ENCODE results near the gene ZPR1. TPM values are rescaled to one million over a fixed set of nuclear protein-coding genes. Genes with fewer than 3 reads are reported as not detected.
A peak's percentile ranks its signal among the peaks of the same experiment; 100 is the strongest.

The ZPR1 gene
- total and polyA plus RNA-seq, 2 experiments from 2014 or later = 30.8 to 76.8 TPM

DNA sequence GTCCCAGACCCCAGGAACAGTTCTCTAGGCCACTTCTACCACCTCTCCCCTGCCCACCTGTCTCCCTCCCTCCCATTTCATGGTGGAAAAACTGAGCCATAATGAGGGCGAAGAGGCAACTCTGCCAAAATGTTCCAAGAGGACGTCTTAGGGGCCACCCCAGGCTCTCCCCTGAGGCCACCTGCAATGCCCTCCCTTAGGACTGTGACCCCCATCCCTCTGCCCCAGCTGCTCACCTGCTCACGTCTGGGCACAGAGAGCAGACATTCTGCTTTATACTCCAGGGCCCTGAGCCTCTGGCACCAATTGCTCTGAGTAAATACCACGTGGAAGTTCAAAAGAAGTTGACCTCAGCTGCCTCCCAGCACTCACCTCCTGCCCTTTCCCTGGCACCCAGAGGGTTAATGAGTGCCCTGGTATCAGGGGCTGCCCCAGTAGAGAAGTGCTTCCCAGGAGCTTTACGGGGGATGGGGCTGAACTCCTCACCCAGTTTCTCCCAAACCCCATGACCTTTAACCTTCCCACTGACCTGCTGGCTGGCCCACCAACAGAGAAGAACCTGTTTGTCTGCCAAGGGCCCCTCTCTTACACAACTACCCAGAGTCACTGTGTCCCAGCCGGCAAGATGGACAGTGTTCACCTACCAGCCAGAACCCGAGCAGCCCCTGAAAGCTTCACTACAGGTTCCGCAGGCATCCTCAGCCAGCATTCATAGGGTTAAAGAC lies 4.5 kb upstream of the ZPR1 start:
- no peak for DNase-seq
- peaks cover 33% of the 10 kb centered on the region for H3K4me1 ChIP-seq (ENCODE audit: insufficient read depth)
- peak overlapping the region; percentile 21 for H3K4me2 ChIP-seq (ENCODE audit: unreplicated experiment)
- H3K9ac ChIP-seq = no peak overlapping the region
- H3K4me3 ChIP-seq = no peak overlapping the region
- no peaks in the 10 kb centered on the region for H3K27me3 ChIP-seq (replicated peaks; ENCODE audit: insufficient read depth)
- no peaks in the 10 kb centered on the region for H3K9me3 ChIP-seq (ENCODE audit: low read depth)
- whole genome bisulfite sequencing, 2 experiments (ENCODE audit: low coverage in 1 of 2, low lambda C conversion rate in 2 of 2, missing lambda C conversion rate in 2 of 2) = 72 to 73% methylated on average over 7 to 8 of the region's 8 CpGs
- peaks cover 5% of the 10 kb centered on the region for H3K79me2 ChIP-seq (ENCODE audit: insufficient read depth)
- in situ Hi-C loops (cut with MboI) = no loop called here
- H2AFZ ChIP-seq = no peak overlapping the region
- 0 out of 2 replicates have a peak overlapping the region, but pooled peaks have one; percentile 26 for H3K27ac ChIP-seq
- H3F3A ChIP-seq (ENCODE audit: insufficient read depth) = peaks cover 24% of the 10 kb centered on the region
- no peak for TF ChIP-seq EZH2 (IDR thresholded peaks at IDR 0.05; ENCODE audit: insufficient read depth, poor library complexity, severe bottlenecking)
- TF ChIP-seq EZH2phosphoT487 (IDR thresholded peaks at IDR 0.05; ENCODE audit: insufficient read depth, low read depth) = no peak
- no peaks in the 10 kb centered on the region for H4K20me1 ChIP-seq (ENCODE audit: insufficient read depth)
- no peaks in the 10 kb centered on the region for H3K9me2 ChIP-seq (ENCODE audit: insufficient read depth)
- H3K36me3 ChIP-seq (ENCODE audit: low read depth) = no peaks in the 10 kb centered on the region

DNA sequence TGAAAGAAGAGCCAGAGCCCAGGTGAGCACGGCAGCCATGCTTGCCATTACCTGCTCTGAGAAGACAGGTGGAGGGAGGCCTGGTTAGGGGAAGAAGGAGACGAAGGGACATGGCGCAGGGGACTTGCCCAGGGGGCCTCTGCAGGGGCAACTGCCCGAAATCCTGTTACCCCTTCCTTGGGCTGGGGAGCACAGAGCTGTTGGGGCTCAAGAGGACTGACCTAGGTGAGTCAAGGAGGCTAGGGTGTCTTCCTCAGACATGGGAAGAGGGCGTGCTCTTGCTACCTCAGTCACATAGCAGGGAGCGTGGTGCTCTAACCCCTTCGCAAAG lies 4.0 kb upstream of the ZPR1 start, which contains the start of gene APOA5:
Gene APOA5, minus strand, starts transcription at position 67 of the 331 bp plus-strand sequence. Its CDS starts 19 bp downstream, at position 48.
- TF ChIP-seq EZH2 (IDR thresholded peaks at IDR 0.05; ENCODE audit: insufficient read depth, poor library complexity, severe bottlenecking) (no peak), EZH2phosphoT487 (IDR thresholded peaks at IDR 0.05; ENCODE audit: insufficient read depth, low read depth) (no peak)
- in situ Hi-C loops (cut with MboI) = no loop called here
- Histone ChIP-seq H3K4me2 (ENCODE audit: unreplicated experiment) (peak within 1 kb of the TSS; percentile 30), H3K79me2 (ENCODE audit: insufficient read depth) (peaks cover 10% of the 10 kb centered on the region), H3K9ac (no peak within 1 kb of the TSS), H3K27ac (0 out of 2 replicates have a peak within 1 kb of the TSS, but pooled peaks have one; percentile 26), H3K27me3 (replicated peaks; ENCODE audit: insufficient read depth) (no peaks in the 10 kb centered on the region), H3F3A (ENCODE audit: insufficient read depth) (peaks cover 24% of the 10 kb centered on the region), H4K20me1 (ENCODE audit: insufficient read depth) (no peaks in the 10 kb centered on the region), H3K4me3 (no peak within 1 kb of the TSS), H3K9me2 (ENCODE audit: insufficient read depth) (no peaks in the 10 kb centered on the region), H3K9me3 (ENCODE audit: low read depth) (no peaks in the 10 kb centered on the region), H3K36me3 (ENCODE audit: low read depth) (no peaks in the 10 kb centered on the region), H2AFZ (peak within 1 kb of the TSS; percentile 55), H3K4me1 (ENCODE audit: insufficient read depth) (peaks cover 36% of the 10 kb centered on the region)
- DNase-seq = no peak
- 89 to 93% methylated on average over 7 of the region's 7 CpGs for WGBS, 2 experiments (ENCODE audit: low coverage in 1 of 2, low lambda C conversion rate in 2 of 2, missing lambda C conversion rate in 2 of 2)

- TF ChIP-seq EZH2phosphoT487 (IDR thresholded peaks at IDR 0.05; ENCODE audit: insufficient read depth, low read depth) (no peak), EZH2 (IDR thresholded peaks at IDR 0.05; ENCODE audit: insufficient read depth, poor library complexity, severe bottlenecking) (no peak)
- Histone ChIP-seq H3F3A (ENCODE audit: insufficient read depth) (peaks cover 24% of the 10 kb centered on the region), H3K4me1 (ENCODE audit: insufficient read depth) (peaks cover 41% of the 10 kb centered on the region), H3K9me2 (ENCODE audit: insufficient read depth) (no peaks in the 10 kb centered on the region), H3K27ac (no peak overlapping the region), H3K4me3 (no peak overlapping the region), H3K79me2 (ENCODE audit: insufficient read depth) (peaks cover 16% of the 10 kb centered on the region), H3K27me3 (replicated peaks; ENCODE audit: insufficient read depth) (no peaks in the 10 kb centered on the region), H3K4me2 (ENCODE audit: unreplicated experiment) (peak overlapping the region; percentile 30), H3K9ac (no peak overlapping the region), H2AFZ (peak overlapping the region; percentile 55), H4K20me1 (ENCODE audit: insufficient read depth) (no peaks in the 10 kb centered on the region), H3K36me3 (ENCODE audit: low read depth) (peaks cover 2% of the 10 kb centered on the region; the same call in 1 of the 2 replicates), H3K9me3 (ENCODE audit: low read depth) (no peaks in the 10 kb centered on the region)
- WGBS, 2 experiments (ENCODE audit: low coverage in 1 of 2, low lambda C conversion rate in 2 of 2, missing lambda C conversion rate in 2 of 2) = 16 to 18% methylated on average over 31 of the region's 31 CpGs
- peak; percentile 82 for DNase-seq
- in situ Hi-C loops (cut with MboI) = no loop called here
These were observed 3.4 kb upstream of the ZPR1 start for GRCh38 chr11:116791002-116791812.

- H3K9me2 ChIP-seq (ENCODE audit: insufficient read depth) = no peaks in the 10 kb centered on the region
- H3K27ac ChIP-seq = no peak overlapping the region
- TF ChIP-seq EZH2 (IDR thresholded peaks at IDR 0.05; ENCODE audit: insufficient read depth, poor library complexity, severe bottlenecking) (no peak), EZH2phosphoT487 (IDR thresholded peaks at IDR 0.05; ENCODE audit: insufficient read depth, low read depth) (no peak)
- H4K20me1 ChIP-seq (ENCODE audit: insufficient read depth) = no peaks in the 10 kb centered on the region
- peaks cover 41% of the 10 kb centered on the region for H3K4me1 ChIP-seq (ENCODE audit: insufficient read depth)
- H3K4me3 ChIP-seq = no peak overlapping the region
- H2AFZ ChIP-seq = no peak overlapping the region; the same call in 1 of the 2 replicates
- H3K9ac ChIP-seq = no peak overlapping the region
- DNase-seq = no peak
- H3K36me3 ChIP-seq (ENCODE audit: low read depth) = peaks cover 10% of the 10 kb centered on the region; the same call in 1 of the 2 replicates
- in situ Hi-C loops (cut with MboI) = no loop called here
- 75 to 76% methylated on average over 37 to 52 of the region's 53 CpGs for whole genome bisulfite sequencing, 2 experiments (ENCODE audit: low coverage in 1 of 2, low lambda C conversion rate in 2 of 2, missing lambda C conversion rate in 2 of 2)
- no peak overlapping the region for H3K4me2 ChIP-seq (ENCODE audit: unreplicated experiment)
- no peaks in the 10 kb centered on the region for H3K9me3 ChIP-seq (ENCODE audit: low read depth)
- H3K27me3 ChIP-seq (replicated peaks; ENCODE audit: insufficient read depth) = no peaks in the 10 kb centered on the region
- H3F3A ChIP-seq (ENCODE audit: insufficient read depth) = peaks cover 24% of the 10 kb centered on the region
- H3K79me2 ChIP-seq (ENCODE audit: insufficient read depth) = peaks cover 24% of the 10 kb centered on the region
These were observed 2.6 kb upstream of the ZPR1 start for GRCh38 chr11:116790167-116791001.
